Astrocyte of the spinal cord (primary cell): ENCODE measurements around the gene MACROD2.

Source experiments
- DNase-seq: peaks from one replicate; pipeline ENCODE4 v3.0.0; 2011; ENCODE audit warnings: low read depth, low spot score
- H3K4me3 ChIP-seq: 2 replicates; pipeline ENCODE4 v1.5.1; 2011; ENCODE audit warnings: low read depth, mild to moderate bottlenecking, low read length, moderate library complexity
- in situ Hi-C: cut with HindIII; loops from 2 replicates; pipeline ENCODE4 v1.10.0; 2017; ENCODE audit warnings: low sequenced_read_pairs
- TF ChIP-seq, protein P1 (sequence below): IDR thresholded peaks from 2 replicates; pipeline ENCODE4 v1.5.1; 2012; ENCODE audit warnings: low read depth, mild to moderate bottlenecking, low read length, inconsistent platforms

The MACROD2 gene

GRCh38 chr20:14583413-14583812 lies 588.1 kb downstream of the MACROD2 start:
- in situ Hi-C loops: no loop called here
- TF ChIP-seq, protein P1, sequence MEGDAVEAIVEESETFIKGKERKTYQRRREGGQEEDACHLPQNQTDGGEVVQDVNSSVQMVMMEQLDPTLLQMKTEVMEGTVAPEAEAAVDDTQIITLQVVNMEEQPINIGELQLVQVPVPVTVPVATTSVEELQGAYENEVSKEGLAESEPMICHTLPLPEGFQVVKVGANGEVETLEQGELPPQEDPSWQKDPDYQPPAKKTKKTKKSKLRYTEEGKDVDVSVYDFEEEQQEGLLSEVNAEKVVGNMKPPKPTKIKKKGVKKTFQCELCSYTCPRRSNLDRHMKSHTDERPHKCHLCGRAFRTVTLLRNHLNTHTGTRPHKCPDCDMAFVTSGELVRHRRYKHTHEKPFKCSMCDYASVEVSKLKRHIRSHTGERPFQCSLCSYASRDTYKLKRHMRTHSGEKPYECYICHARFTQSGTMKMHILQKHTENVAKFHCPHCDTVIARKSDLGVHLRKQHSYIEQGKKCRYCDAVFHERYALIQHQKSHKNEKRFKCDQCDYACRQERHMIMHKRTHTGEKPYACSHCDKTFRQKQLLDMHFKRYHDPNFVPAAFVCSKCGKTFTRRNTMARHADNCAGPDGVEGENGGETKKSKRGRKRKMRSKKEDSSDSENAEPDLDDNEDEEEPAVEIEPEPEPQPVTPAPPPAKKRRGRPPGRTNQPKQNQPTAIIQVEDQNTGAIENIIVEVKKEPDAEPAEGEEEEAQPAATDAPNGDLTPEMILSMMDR: no peak
- no peak overlapping the region for H3K4me3 ChIP-seq
- no peak for DNase-seq

DNA sequence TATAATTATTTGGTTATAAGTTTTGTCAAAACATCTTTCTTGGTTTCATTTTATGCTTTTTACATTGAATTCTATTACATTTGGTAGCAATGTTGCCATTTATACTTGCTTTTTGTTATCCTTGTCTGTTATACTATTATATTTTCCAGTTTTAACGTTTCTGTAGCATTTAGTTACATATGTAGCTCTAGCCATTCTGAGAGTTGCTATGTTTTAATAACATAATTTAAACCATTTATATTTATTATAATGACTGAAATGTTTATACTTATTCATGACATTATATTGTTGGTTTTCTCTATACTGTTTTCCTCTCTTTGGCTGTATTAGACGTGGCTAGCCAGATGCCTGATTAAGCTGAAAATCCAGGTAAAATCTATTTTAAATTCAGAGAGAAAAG lies 594.1 kb downstream of the MACROD2 start:
- no peak for DNase-seq
- in situ Hi-C loops: no loop called here
- TF ChIP-seq, protein P1: no peak
- no peak overlapping the region for H3K4me3 ChIP-seq

DNA sequence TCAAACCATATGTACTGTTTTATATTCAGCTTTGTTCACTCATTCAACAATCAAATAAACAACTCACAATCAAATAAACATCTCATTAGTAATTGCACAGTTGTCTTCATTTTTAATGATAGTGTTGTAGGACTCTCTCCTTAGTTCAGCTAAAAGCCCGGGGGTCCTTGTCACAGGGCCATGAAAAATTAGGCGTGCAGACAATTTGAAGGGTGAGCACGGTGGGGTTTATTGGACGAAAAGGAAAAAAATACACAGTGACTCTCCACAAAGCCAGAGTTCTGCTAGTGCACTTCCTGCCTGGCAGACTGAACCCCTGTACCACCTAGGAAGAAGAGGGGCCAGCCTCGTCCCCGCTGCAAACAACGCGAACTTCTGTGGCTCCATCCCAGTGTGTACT lies 599.7 kb downstream of the MACROD2 start:
- DNase-seq: no peak
- in situ Hi-C loops: no loop called here
- no peak overlapping the region for H3K4me3 ChIP-seq
- TF ChIP-seq, protein P1: no peak

DNA sequence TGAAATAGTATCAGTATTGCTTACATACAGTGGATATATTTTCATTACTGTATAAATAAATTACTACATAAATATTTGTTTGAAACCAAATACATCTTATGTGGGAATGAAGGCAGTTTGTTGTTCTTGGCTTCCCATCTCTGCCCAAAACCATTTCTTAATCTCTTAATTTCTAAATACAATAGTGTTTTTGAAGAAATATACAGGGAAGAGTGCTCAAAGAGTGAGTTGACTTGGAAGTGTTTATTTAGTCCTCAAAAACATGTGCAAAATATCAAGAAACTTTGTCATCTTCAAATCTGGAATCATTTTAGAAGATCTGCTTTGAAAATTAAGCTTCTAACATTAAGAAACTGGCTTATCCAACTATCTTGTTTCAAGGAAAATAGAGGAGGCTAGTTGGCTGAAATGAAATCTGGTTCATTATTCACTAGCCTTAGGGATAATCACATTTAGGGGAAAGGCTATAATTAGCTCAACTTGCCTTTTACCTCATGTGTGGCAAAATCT lies 601.9 kb downstream of the MACROD2 start:
- in situ Hi-C loops: no loop called here

DNA sequence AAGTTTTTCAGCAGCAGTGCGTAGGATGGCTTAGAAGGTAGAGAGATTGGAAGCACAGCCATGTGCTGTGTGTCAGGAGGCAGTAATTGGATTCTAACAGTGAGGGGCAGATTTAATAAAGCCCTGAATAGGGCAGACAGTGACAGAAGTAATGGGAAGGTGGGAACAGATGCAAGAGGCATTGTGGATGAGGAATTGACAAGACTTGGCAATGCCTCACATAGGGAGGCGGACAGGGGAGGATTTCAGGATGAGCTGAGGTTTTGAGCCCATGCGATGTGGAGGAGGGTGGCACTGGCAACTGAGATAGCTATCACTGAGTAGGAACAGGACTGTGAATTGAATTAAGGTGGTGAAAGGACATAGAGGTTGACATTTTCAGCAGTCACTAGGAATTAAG lies 604.3 kb downstream of the MACROD2 start:
- no peak for DNase-seq
- in situ Hi-C loops: no loop called here
- TF ChIP-seq, protein P1: no peak
- no peak overlapping the region for H3K4me3 ChIP-seq

More for the DNA sequence above, 601.9 kb downstream of the MACROD2 start:
- no peak overlapping the region for H3K4me3 ChIP-seq
- DNase-seq: no peak
- TF ChIP-seq, protein P1: no peak

- DNase-seq: no peak
- TF ChIP-seq, protein P1: no peak
- in situ Hi-C loops: no loop called here
- H3K4me3 ChIP-seq: no peak overlapping the region
Observed at GRCh38 chr20:14600527-14600926, 605.2 kb downstream of the MACROD2 start.

GRCh38 chr20:14604143-14604542 lies 608.8 kb downstream of the MACROD2 start:
- in situ Hi-C loops: no loop called here
- H3K4me3 ChIP-seq: no peak overlapping the region
- DNase-seq: no peak
- TF ChIP-seq, protein P1: no peak
